K562 (cell line): ENCODE data around the gene RBSN. TPM values are rescaled to one million over a fixed set of nuclear protein-coding genes. Genes with fewer than 3 reads are reported as not detected.

Source experiments
- ATAC-seq: fragments of 200-7000 bp; cut with Tn5 transposase; 3 replicates; pipeline ENCODE4 v1.9.1; 2020; ENCODE audit warnings: moderate library complexity
- BruUV-seq: library from RNA; stranded (reverse); fragments of 400-500 nt; replicated peaks from 2 replicates; lab custom pipeline; 2021; lab: Mats Ljungman, UMichigan
- CTCF ChIA-PET: fragments of 300-600 bp; formaldehyde crosslinking; extraction: SDS; loops from one replicate; lab custom pipeline; 2021; ENCODE audit warnings: low intra/inter-chr PET ratio; lab: Yijun Ruan, JAX
- POLR2A ChIA-PET: fragments of 300-600, 350-650 bp; sonication (Branson Sonifier 250); formaldehyde crosslinking; extraction: SDS; loops from one replicate; lab custom pipeline; 2021; ENCODE audit warnings: antibody characterized with exemption, inconsistent platforms; lab: Yijun Ruan, JAX
- DNase-seq, 4 experiments: peaks; one replicate each; pipeline versions ENCODE4 v3.0.0 to v3.0.0-alpha.2; 2011 to 2018; ENCODE audit warnings: low spot score in 3 of 4, mixed read lengths in 3 of 4; ENCODE audit errors: extremely low read depth in 1 of 4
- FAIRE-seq: peaks from 2 replicates; lab custom pipeline; 2011; peaks lifted over from hg19 to GRCh38; lab: Jason Lieb, UNC
- H2AFZ ChIP-seq: 2 replicates; pipeline ENCODE4 v1.6.0; 2011; ENCODE audit warnings: low read depth, low read length, control low read depth, inconsistent platforms
- H3K27ac ChIP-seq: fragments of 200-600 bp; 3 replicates; pipeline ENCODE4 v1.8.0; 2011; ENCODE audit warnings: low read depth, mild to moderate bottlenecking, control low read depth, inconsistent platforms, low read length, moderate library complexity, mixed read lengths; ENCODE audit errors: extremely low read depth
- H3K27me3 ChIP-seq, 2 experiments: fragments of 300-600 bp in 1 of 2; 2 replicates in 1 of 2; 3 replicates in 1 of 2; pipeline versions ENCODE4 v1.6.0 to v1.8.0; 2011; ENCODE audit warnings: inconsistent platforms in 2 of 2, low read length in 2 of 2, mild to moderate bottlenecking in 1 of 2, mixed read lengths in 1 of 2, moderate library complexity in 1 of 2; ENCODE audit not compliant: control insufficient read depth in 2 of 2, insufficient read depth in 2 of 2
- H3K36me3 ChIP-seq: fragments of 300-600 bp; 3 replicates; pipeline ENCODE4 v1.8.0; 2011; ENCODE audit warnings: mild to moderate bottlenecking, low read length, inconsistent platforms; ENCODE audit not compliant: control insufficient read depth, insufficient read depth
- H3K4me1 ChIP-seq, 2 experiments: fragments of 200-600 bp in 1 of 2; replicated peaks in 1 of 2; 2 replicates in 1 of 2; 3 replicates in 1 of 2; pipeline versions ENCODE4 v1.5.1 to v1.8.0; 2011; ENCODE audit warnings: inconsistent platforms in 2 of 2, low read length in 2 of 2, mild to moderate bottlenecking in 1 of 2, mixed read lengths in 1 of 2, moderate library complexity in 1 of 2; ENCODE audit not compliant: control insufficient read depth in 2 of 2, insufficient read depth in 2 of 2
- H3K4me2 ChIP-seq: 2 replicates; pipeline ENCODE4 v1.6.1; 2011; ENCODE audit warnings: low read length, control low read depth, inconsistent platforms, mixed read lengths; ENCODE audit not compliant: insufficient read depth
- H3K4me3 ChIP-seq: fragments of 200-600 bp; sonication (generic), shearing (Covaris generic); 2 replicates; pipeline ENCODE4 v1.5.1; 2016; ENCODE audit warnings: control low read depth, inconsistent platforms
- H3K79me2 ChIP-seq: fragments of 200-600 bp; 3 replicates; pipeline ENCODE4 v1.8.0; 2011; ENCODE audit warnings: low read length, inconsistent platforms; ENCODE audit not compliant: control insufficient read depth, insufficient read depth
- H3K9ac ChIP-seq, 2 experiments: 2 replicates each; pipeline versions ENCODE4 v1.6.0 to v1.6.1; 2011; ENCODE audit warnings: low read depth in 2 of 2, low read length in 2 of 2, control low read depth in 1 of 2, inconsistent platforms in 1 of 2, mild to moderate bottlenecking in 1 of 2, mixed read lengths in 1 of 2; ENCODE audit not compliant: insufficient read depth in 1 of 2
- H3K9me1 ChIP-seq: one replicate; pipeline ENCODE4 v1.6.0; 2011; ENCODE audit warnings: inconsistent platforms, mild to moderate bottlenecking, low read length, moderate library complexity; ENCODE audit not compliant: control insufficient read depth, insufficient read depth
- H3K9me3 ChIP-seq: replicated peaks from 2 replicates; pipeline ENCODE4 v1.5.1; 2011; ENCODE audit warnings: low read depth, low read length, inconsistent platforms; ENCODE audit not compliant: control insufficient read depth, insufficient read depth
- H4K20me1 ChIP-seq: replicated peaks from 2 replicates; pipeline ENCODE4 v1.6.1; 2011; ENCODE audit warnings: low read length, inconsistent platforms, mixed read lengths; ENCODE audit not compliant: control insufficient read depth, insufficient read depth
- CHD2 ChIP-seq: IDR thresholded peaks from 2 replicates; pipeline ENCODE4 v1.6.1; 2011; ENCODE audit warnings: low read depth, low read length
- EP400 ChIP-seq: fragments of 450-650 bp; IDR thresholded peaks from 2 replicates; pipeline ENCODE4 v1.6.1; 2017; ENCODE audit warnings: antibody characterized with exemption, mild to moderate bottlenecking, moderate library complexity
- HMG20B ChIP-seq: fragments of 250-450 bp; sonication (Bioruptor Pico); IDR thresholded peaks from 2 replicates; pipeline ENCODE4 v1.5.0; 2021; ENCODE audit warnings: mild to moderate bottlenecking
- SP1 ChIP-seq: sonication (generic); formaldehyde crosslinking; IDR thresholded peaks from 2 replicates; pipeline ENCODE4 v1.8.1; 2022; ENCODE audit warnings: mild to moderate bottlenecking, missing genetic modification reagents
- ZFPM2 ChIP-seq: fragments of 250-450 bp; sonication (Bioruptor Pico); IDR thresholded peaks from 2 replicates; pipeline ENCODE4 v1.5.1; 2022; ENCODE audit warnings: mild to moderate bottlenecking
- ZNF436 ChIP-seq: fragments of 250-450, 450-650 bp; sonication (Bioruptor Pico); formaldehyde crosslinking; IDR thresholded peaks from 2 replicates; pipeline ENCODE4 v1.7.0; 2020; ENCODE audit warnings: mild to moderate bottlenecking
- ZNF699 ChIP-seq: fragments of 250-450 bp; sonication (Bioruptor Pico); IDR thresholded peaks from 2 replicates; pipeline ENCODE4 v1.8.0; 2021; ENCODE audit warnings: mild to moderate bottlenecking, moderate library complexity; ENCODE audit not compliant: insufficient replicate concordance
- WGBS: fragments of 100-300 bp; shearing (Covaris generic); methylation state at CpG from one replicate; pipeline ENCODE4 v1.1.6; 2016; ENCODE audit warnings: low coverage, mixed read lengths; ENCODE audit not compliant: insufficient coverage; ENCODE audit errors: missing lambda C conversion rate; 5-methylcytosine and 5-hydroxymethylcytosine counted together
- in situ Hi-C: fragments of 300-500 bp; cut with MboI; formaldehyde crosslinking; loops from 4 replicates; pipeline ENCODE4 v1.15.0; 2018; ENCODE audit warnings: inconsistent platforms, mixed read lengths
- intact Hi-C: fragments of 100-400 bp; cut with micrococcal nuclease; formaldehyde crosslinking; loops from 2 replicates; pipeline ENCODE4 v1.14.2; 2022
- polyA plus RNA-seq, 8 experiments: library from polyadenylated mRNA; depleted of rRNA in 4 of 8; stranded (reverse) in 5 of 8; unstranded in 3 of 8; fragments of >200 nt; fragmentation: Nextera tagmentation in 2 of 8; fragmentation: Illumina TruSeq in 1 of 8; extraction: Ambion mirVana in 2 of 8; extraction: Trizol in 1 of 8; gene quantifications; 2 replicates each; pipeline versions ENCODE4 v1.2.1 to v1.2.3, GENCODE V29; 2011 to 2014; ENCODE audit warnings: inconsistent platforms in 1 of 8, missing spikeins in 1 of 8
- total RNA-seq, 7 experiments: library from RNA; depleted of rRNA in 6 of 7; stranded (reverse); fragments of >200 nt in 6 of 7; fragmentation: Illumina TruSeq in 2 of 7; extraction: Trizol in 2 of 7; gene quantifications; 2 replicates each; pipeline versions ENCODE4 v1.2.1 to v1.2.3, GENCODE V29; 2011 to 2021; ENCODE audit warnings: low replicate concordance in 1 of 7
- TF ChIP-seq, protein P1 (sequence below): sonication (generic); formaldehyde crosslinking; IDR thresholded peaks from 2 replicates; pipeline ENCODE4 v1.8.1; 2023; ENCODE audit warnings: mild to moderate bottlenecking, missing genetic modification reagents

Gene RBSN
- total and polyA plus RNA-seq, 9 of the 15 experiments (the other 6 are each of a cell fraction or from before 2014, with no cell fraction given) = 2.9 to 19.6 (median 15.0) TPM

DNA sequence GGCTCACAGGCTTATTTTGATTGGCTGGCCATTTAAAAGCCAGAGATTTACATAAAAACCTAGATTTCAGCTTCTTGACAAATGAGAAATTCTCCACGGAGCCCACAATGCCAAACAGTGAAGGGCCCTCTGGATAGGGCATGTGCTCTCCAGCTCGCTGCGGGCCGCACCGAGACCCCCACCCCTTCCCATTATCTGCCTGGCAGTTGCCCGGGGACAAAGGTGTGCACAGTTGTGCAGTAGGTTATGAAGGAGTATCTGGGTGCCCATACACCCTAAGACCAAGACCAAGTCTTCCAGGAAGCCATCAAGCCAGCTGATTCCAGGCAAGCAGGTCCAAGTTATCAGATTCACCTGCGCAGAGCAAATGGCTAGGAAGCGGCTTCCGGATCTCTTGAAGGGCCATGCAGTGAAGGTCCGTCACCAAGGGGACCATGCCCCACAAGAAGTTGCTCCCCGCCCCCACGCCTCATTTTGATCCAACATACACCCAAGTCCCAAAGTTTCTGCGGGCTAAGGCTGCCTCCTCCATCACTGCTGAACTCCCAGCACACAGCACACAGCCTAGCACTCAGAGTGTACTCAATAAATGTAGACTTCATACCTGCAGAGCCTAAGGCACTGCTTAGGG, 35.2 kb downstream of the RBSN start (continued):
- TF ChIP-seq, protein P1, sequence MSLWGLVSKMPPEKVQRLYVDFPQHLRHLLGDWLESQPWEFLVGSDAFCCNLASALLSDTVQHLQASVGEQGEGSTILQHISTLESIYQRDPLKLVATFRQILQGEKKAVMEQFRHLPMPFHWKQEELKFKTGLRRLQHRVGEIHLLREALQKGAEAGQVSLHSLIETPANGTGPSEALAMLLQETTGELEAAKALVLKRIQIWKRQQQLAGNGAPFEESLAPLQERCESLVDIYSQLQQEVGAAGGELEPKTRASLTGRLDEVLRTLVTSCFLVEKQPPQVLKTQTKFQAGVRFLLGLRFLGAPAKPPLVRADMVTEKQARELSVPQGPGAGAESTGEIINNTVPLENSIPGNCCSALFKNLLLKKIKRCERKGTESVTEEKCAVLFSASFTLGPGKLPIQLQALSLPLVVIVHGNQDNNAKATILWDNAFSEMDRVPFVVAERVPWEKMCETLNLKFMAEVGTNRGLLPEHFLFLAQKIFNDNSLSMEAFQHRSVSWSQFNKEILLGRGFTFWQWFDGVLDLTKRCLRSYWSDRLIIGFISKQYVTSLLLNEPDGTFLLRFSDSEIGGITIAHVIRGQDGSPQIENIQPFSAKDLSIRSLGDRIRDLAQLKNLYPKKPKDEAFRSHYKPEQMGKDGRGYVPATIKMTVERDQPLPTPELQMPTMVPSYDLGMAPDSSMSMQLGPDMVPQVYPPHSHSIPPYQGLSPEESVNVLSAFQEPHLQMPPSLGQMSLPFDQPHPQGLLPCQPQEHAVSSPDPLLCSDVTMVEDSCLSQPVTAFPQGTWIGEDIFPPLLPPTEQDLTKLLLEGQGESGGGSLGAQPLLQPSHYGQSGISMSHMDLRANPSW (CRISPR knock-in tag) = 0 out of 2 replicates have a peak, but pooled peaks have one; percentile 22
- TF ChIP-seq ZFPM2 = no peak
- TF ChIP-seq HMG20B (CRISPR knock-in tag) = no peak
- TF ChIP-seq SP1 (CRISPR knock-in tag) = no peak

DNA sequence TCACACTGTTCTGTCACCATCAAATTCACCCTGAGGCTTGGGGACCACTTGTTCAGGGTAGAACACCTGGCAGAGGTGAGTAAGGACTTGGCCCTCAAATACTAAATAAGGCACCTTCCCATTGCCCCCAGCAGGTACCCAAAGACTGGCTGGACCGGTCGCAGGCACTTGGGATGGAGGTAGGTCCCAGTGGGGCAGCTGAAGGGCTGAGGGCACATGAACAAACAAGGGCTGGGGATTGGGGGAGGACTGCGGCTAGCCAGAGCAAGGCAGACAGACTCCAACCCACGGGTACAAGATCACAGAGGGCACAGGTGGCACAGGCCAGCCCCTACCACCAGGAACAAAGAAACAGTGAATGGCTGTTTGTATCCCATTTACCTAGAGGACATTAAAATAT, 35.7 kb downstream of the RBSN start:
- in situ Hi-C loops = no loop called here
- no peaks in the 10 kb centered on the region for H3K27me3 ChIP-seq
- DNase-seq (no peak), ATAC-seq (no peak), FAIRE-seq (peak; percentile 44)
- BruUV-seq = no TSS peak
- peaks cover 6% of the 10 kb centered on the region for H3K9me1 ChIP-seq
- peak overlapping the region; percentile 93 for H3K4me3 ChIP-seq
- H3K9me3 ChIP-seq = no peaks in the 10 kb centered on the region; the same call in 1 of the 2 replicates
- peaks cover 45% of the 10 kb centered on the region for H3K36me3 ChIP-seq
- WGBS = 70% methylated on average over 4 of the region's 4 CpGs
- POLR2A ChIA-PET = interaction anchor here (0.8 to 2.7 kb wide), 3 partner anchors 12 to 945 kb away, joined by 3 to 35 read pairs (median 3); no protein-coding TSS in a partner anchor
- peak overlapping the region; percentile 99 for H3K27ac ChIP-seq
- peak overlapping the region; percentile 90 for H3K4me2 ChIP-seq
- H2AFZ ChIP-seq = no peak overlapping the region
- TF ChIP-seq CHD2 (no peak), ZNF699 (CRISPR knock-in tag) (peak; percentile 22), EP400 (no peak), ZNF436 (no peak)
- TF ChIP-seq, all 486 proteins: peak for 1
- intact Hi-C loops = no loop called here
- CTCF ChIA-PET = no interaction called here
- Histone ChIP-seq H3K4me1 (peaks cover 18 to 27% of the 10 kb centered on the region in 2 experiments; a peak in 4 of 5 replicates), H3K9ac (peak overlapping the region; percentile 78 to 99), H4K20me1 (peaks cover 15% of the 10 kb centered on the region), H3K79me2 (peaks cover 55% of the 10 kb centered on the region)
